NB4 (cell line): ENCODE data around the gene ZNF697.

Experiments
- DNase-seq: peaks from one replicate; pipeline ENCODE4 v3.0.0; 2010; ENCODE audit warnings: low read depth
- H3K4me3 ChIP-seq: one replicate; pipeline ENCODE4 v1.5.1; 2011; ENCODE audit warnings: mild to moderate bottlenecking, low read depth, low read length, moderate library complexity
- CTCF ChIP-seq: IDR thresholded peaks from one replicate; pipeline ENCODE4 v1.5.1; 2012; ENCODE audit warnings: low read depth, low read length
- MAX ChIP-seq: IDR thresholded peaks from 2 replicates; pipeline ENCODE4 v1.6.1; 2011; ENCODE audit warnings: low read depth, low read length
- MYC ChIP-seq: IDR thresholded peaks from 2 replicates; pipeline ENCODE4 v1.6.1; 2011; ENCODE audit warnings: low read depth, low read length
- POLR2A ChIP-seq: IDR thresholded peaks from 2 replicates; pipeline ENCODE4 v1.6.1; 2011; ENCODE audit warnings: mild to moderate bottlenecking; ENCODE audit not compliant: insufficient read length; ENCODE audit errors: extremely low read depth

The ZNF697 gene

GRCh38 chr1:119686661-119687060, 38.6 kb upstream of the ZNF697 start:
- TF ChIP-seq CTCF (no peak), MYC (no peak), MAX (no peak), POLR2A (no peak)
- no peak overlapping the region for H3K4me3 ChIP-seq
- DNase-seq: no peak

- no peak overlapping the region for H3K4me3 ChIP-seq
- DNase-seq: no peak
- TF ChIP-seq POLR2A (no peak), CTCF (no peak)
Observed at GRCh38 chr1:119683893-119684292, 35.8 kb upstream of the ZNF697 start.

- no peak overlapping the region for H3K4me3 ChIP-seq
- no peak for DNase-seq
- no peak for TF ChIP-seq CTCF
Observed at GRCh38 chr1:119682141-119682540, 34.1 kb upstream of the ZNF697 start.

- DNase-seq: no peak
- no peak for TF ChIP-seq CTCF
- TF ChIP-seq POLR2A: no peak
- TF ChIP-seq MYC: no peak
- no peak for TF ChIP-seq MAX
- H3K4me3 ChIP-seq: no peak overlapping the region
Observed at GRCh38 chr1:119681560-119681959, 33.5 kb upstream of the ZNF697 start.

- DNase-seq: no peak
- no peak overlapping the region for H3K4me3 ChIP-seq
- TF ChIP-seq MYC (no peak), CTCF (no peak), POLR2A (no peak), MAX (no peak)
Observed at GRCh38 chr1:119680723-119681122, 32.7 kb upstream of the ZNF697 start.

- no peak for DNase-seq
- no peak overlapping the region for H3K4me3 ChIP-seq
- TF ChIP-seq MAX: no peak
- no peak for TF ChIP-seq POLR2A
Observed at GRCh38 chr1:119680193-119680592, 32.1 kb upstream of the ZNF697 start.
